Mesenchymal stem cell (in vitro differentiated cells and primary cell): ENCODE measurements around the gene GPR107.

Experiments
- DNase-seq: peaks from one replicate; pipeline ENCODE4 v3.0.0-alpha.2; 2013
- H2AFZ ChIP-seq: one replicate; pipeline ENCODE4 v1.6.1; 2013; ENCODE audit warnings: low read depth, mild to moderate bottlenecking, control low read depth, inconsistent platforms, low read length, moderate library complexity
- H2AK5ac ChIP-seq: 2 replicates; pipeline ENCODE4 v1.6.1; 2013; ENCODE audit warnings: low read length, moderate library complexity, mild to moderate bottlenecking, inconsistent platforms; ENCODE audit not compliant: severe bottlenecking
- H2BK120ac ChIP-seq: one replicate; pipeline ENCODE4 v1.6.1; 2013; ENCODE audit warnings: low read depth, mild to moderate bottlenecking, inconsistent platforms, low read length, moderate library complexity
- H2BK12ac ChIP-seq, 2 experiments: one replicate each; pipeline ENCODE4 v1.6.1; 2013; ENCODE audit warnings: inconsistent platforms in 2 of 2, low read length in 2 of 2, mild to moderate bottlenecking in 2 of 2, moderate library complexity in 2 of 2, control low read depth in 1 of 2
- H2BK15ac ChIP-seq: one replicate; pipeline ENCODE4 v1.6.1; 2013; ENCODE audit warnings: mild to moderate bottlenecking, low read depth, inconsistent platforms; ENCODE audit not compliant: poor library complexity, severe bottlenecking
- H2BK5ac ChIP-seq: 2 replicates; pipeline ENCODE4 v1.6.1; 2013; ENCODE audit warnings: low read depth, mild to moderate bottlenecking, low read length, control low read depth, inconsistent platforms; ENCODE audit not compliant: poor library complexity, severe bottlenecking
- H3K14ac ChIP-seq, 2 experiments: one replicate each; pipeline ENCODE4 v1.6.1; 2013; ENCODE audit warnings: inconsistent platforms in 2 of 2, low read length in 2 of 2, control low read depth in 1 of 2, mild to moderate bottlenecking in 1 of 2, moderate library complexity in 1 of 2
- H3K18ac ChIP-seq, 2 experiments: one replicate each; pipeline ENCODE4 v1.6.1; 2013; ENCODE audit warnings: inconsistent platforms in 2 of 2, low read length in 2 of 2, control low read depth in 1 of 2, low read depth in 1 of 2, mild to moderate bottlenecking in 1 of 2
- H3K23ac ChIP-seq, 2 experiments: one replicate each; pipeline ENCODE4 v1.6.1; 2013; ENCODE audit warnings: inconsistent platforms in 2 of 2, low read length in 2 of 2, mild to moderate bottlenecking in 2 of 2, moderate library complexity in 2 of 2, control low read depth in 1 of 2
- H3K27ac ChIP-seq: 2 replicates; pipeline ENCODE4 v1.5.1; 2013; ENCODE audit warnings: mild to moderate bottlenecking, moderate library complexity, low read length, control low read depth, inconsistent platforms; ENCODE audit not compliant: poor library complexity, severe bottlenecking
- H3K27me3 ChIP-seq, 2 experiments: 2 replicates each; pipeline versions ENCODE4 v1.6.1 to v1.7.0; 2013; ENCODE audit warnings: low read length in 2 of 2, mild to moderate bottlenecking in 2 of 2, moderate library complexity in 2 of 2, control low read depth in 1 of 2, inconsistent platforms in 1 of 2; ENCODE audit not compliant: control insufficient read depth in 1 of 2, insufficient read depth in 1 of 2
- H3K36me3 ChIP-seq, 2 experiments: 2 replicates each; pipeline versions ENCODE4 v1.6.1 to v1.7.0; 2013; ENCODE audit warnings: low read length in 2 of 2, control low read depth in 1 of 2, inconsistent platforms in 1 of 2, low read depth in 1 of 2, mild to moderate bottlenecking in 1 of 2; ENCODE audit not compliant: insufficient read depth in 2 of 2, control insufficient read depth in 1 of 2
- H3K4ac ChIP-seq, 2 experiments: one replicate each; pipeline ENCODE4 v1.6.1; 2013; ENCODE audit warnings: inconsistent platforms in 2 of 2, low read length in 2 of 2, mild to moderate bottlenecking in 2 of 2, moderate library complexity in 2 of 2, control low read depth in 1 of 2, low read depth in 1 of 2
- H3K4me1 ChIP-seq: 2 replicates; pipeline ENCODE4 v1.6.1; 2013; ENCODE audit warnings: low read depth, low read length, control low read depth; ENCODE audit not compliant: control insufficient read depth, insufficient read depth
- H3K4me2 ChIP-seq: 2 replicates; pipeline ENCODE4 v1.6.1; 2013; ENCODE audit warnings: low read length, mild to moderate bottlenecking, inconsistent platforms; ENCODE audit not compliant: poor library complexity, severe bottlenecking
- H3K4me3 ChIP-seq, 2 experiments: 2 replicates each; pipeline versions ENCODE4 v1.5.1 to v1.7.0; 2013; ENCODE audit warnings: low read length in 2 of 2, mild to moderate bottlenecking in 2 of 2, control low read depth in 1 of 2, low read depth in 1 of 2; ENCODE audit not compliant: insufficient read depth in 1 of 2
- H3K79me1 ChIP-seq: replicated peaks from 2 replicates; pipeline ENCODE4 v1.6.1; 2013; ENCODE audit warnings: mild to moderate bottlenecking, control low read depth, low read length, inconsistent platforms; ENCODE audit not compliant: poor library complexity, severe bottlenecking
- H3K9ac ChIP-seq: 2 replicates; pipeline ENCODE4 v1.7.0; 2013; ENCODE audit warnings: mild to moderate bottlenecking, low read length, moderate library complexity
- H3K9me3 ChIP-seq: 2 replicates; pipeline ENCODE4 v1.7.0; 2013; ENCODE audit warnings: mild to moderate bottlenecking, low read length; ENCODE audit not compliant: control insufficient read depth
- H4K8ac ChIP-seq: one replicate; pipeline ENCODE4 v1.6.1; 2013; ENCODE audit warnings: inconsistent platforms, mild to moderate bottlenecking, low read length, moderate library complexity
- H4K91ac ChIP-seq: one replicate; pipeline ENCODE4 v1.6.1; 2013; ENCODE audit warnings: mild to moderate bottlenecking, low read length, inconsistent platforms
- WGBS: methylation state at CpG from one replicate; pipeline ENCODE4 v1.1.7; 2013; ENCODE audit warnings: mixed read lengths; 5-methylcytosine and 5-hydroxymethylcytosine counted together

Gene GPR107

DNA sequence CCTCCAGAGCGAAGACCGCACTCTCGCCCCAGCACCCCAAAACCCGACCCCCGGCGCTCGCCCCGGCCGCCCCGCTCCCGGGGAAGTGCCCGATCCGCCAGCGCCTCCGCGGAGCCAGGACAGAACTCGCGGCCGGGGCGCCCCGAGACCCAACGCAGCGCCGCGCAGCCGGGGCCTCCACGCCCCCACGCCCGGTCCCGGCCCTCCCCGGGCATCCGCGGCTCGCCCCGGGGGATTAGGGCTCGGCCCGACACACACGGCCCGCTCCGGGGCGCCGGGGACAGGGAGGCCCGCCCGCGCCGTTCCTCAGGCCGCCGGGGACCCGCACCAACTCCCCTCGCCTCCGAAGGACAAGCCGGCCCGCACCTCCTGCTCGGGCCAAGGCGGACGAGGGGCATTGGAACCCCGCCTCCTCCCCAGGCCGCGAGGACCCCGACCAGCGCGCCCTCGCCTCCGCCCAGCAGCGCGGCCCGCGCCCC lies 11.3 kb upstream of the GPR107 start:
- 1% methylated on average over 33 of the region's 68 CpGs for WGBS
- no peak overlapping the region for H3K27ac ChIP-seq
- H4K91ac ChIP-seq, result peak overlapping the region; percentile 90
- peaks cover 0 to 4% of the 10 kb centered on the region in 2 experiments for H3K36me3 ChIP-seq
- H3K4ac ChIP-seq, result peak overlapping the region; percentile 66 to 99
- peak overlapping the region in 1 of 2 experiments; percentile 96 for H3K14ac ChIP-seq
- peaks cover 13% of the 10 kb centered on the region for H3K79me1 ChIP-seq
- H3K4me2 ChIP-seq, result peak overlapping the region; percentile 99
- peak overlapping the region; percentile 80 for H2BK120ac ChIP-seq
- H2AFZ ChIP-seq, result peak overlapping the region; percentile 94
- H3K4me1 ChIP-seq, result peaks cover 12% of the 10 kb centered on the region
- H4K8ac ChIP-seq, result peak overlapping the region; percentile 84
- H3K9ac ChIP-seq, result peak overlapping the region; percentile 93
- H2BK15ac ChIP-seq, result peak overlapping the region; percentile 63
- H2BK5ac ChIP-seq, result no peak overlapping the region
- H2BK12ac ChIP-seq, result peak overlapping the region in 1 of 2 experiments; percentile 90
- H3K27me3 ChIP-seq, result no peaks in the 10 kb centered on the region
- DNase-seq, result no peak
- H3K23ac ChIP-seq, result peak overlapping the region in 1 of 2 experiments; percentile 99
- H2AK5ac ChIP-seq, result no peak overlapping the region
- H3K18ac ChIP-seq, result peak overlapping the region; percentile 85 to 98
- H3K9me3 ChIP-seq, result no peaks in the 10 kb centered on the region
- peak overlapping the region; percentile 94 to 97 for H3K4me3 ChIP-seq

DNA sequence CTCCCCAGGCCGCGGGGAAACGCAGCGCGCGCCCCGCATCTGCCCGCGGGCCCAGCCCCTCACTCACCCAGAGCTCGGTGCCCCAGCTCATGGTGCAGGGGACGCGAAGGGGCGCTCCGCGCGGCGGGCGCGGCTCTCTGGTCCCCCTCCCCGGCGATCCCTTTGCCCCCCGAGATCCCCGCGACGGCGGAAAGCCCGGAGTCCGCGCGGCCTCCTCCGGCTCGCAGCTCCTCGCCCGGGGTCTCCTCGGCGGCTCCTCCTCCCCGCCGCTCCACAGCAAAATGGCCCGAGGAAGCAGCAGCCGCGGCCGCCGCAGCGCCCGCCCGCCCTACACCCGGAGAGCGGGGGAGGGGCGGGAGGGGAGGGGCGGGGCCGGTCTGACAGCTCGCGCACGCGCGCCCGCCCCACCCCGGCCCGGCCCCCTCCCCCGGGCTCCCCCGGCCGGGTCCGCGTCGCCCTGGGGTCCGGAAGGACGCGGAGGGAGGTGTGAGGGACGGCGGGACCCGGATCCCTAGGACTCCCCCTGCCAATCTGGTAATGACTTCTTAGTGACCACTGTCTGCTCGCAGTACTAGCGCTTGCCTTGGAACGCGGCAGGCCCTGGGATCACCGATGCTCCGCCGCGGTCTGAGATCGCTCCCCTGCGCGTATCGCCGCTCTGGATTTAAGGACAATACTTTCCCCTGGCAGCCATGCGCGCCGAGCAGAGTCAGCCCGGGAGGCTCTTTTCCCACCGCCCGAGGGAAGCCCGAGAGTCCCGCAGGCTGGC lies 10.6 kb upstream of the GPR107 start, which contains the start of gene FNBP1:
TSS of gene FNBP1 (minus strand) at position 305 of the 769 bp plus-strand sequence. CDS start at position 91, 214 bp downstream.
- Histone ChIP-seq H2BK5ac (no peak within 1 kb of the TSS), H3K18ac (peak within 1 kb of the TSS; percentile 95 to 98), H3K36me3 (peaks cover 0 to 4% of the 10 kb centered on the region in 2 experiments), H3K4me1 (peaks cover 12% of the 10 kb centered on the region), H3K4me3 (peak within 1 kb of the TSS; percentile 94 to 97), H3K9ac (peak within 1 kb of the TSS; percentile 93), H2BK12ac (peak within 1 kb of the TSS; percentile 28 to 90), H2BK15ac (peak within 1 kb of the TSS; percentile 80), H3K23ac (peak within 1 kb of the TSS in 1 of 2 experiments; percentile 99), H3K14ac (peak within 1 kb of the TSS; percentile 57 to 96), H3K79me1 (peaks cover 13% of the 10 kb centered on the region), H3K9me3 (no peaks in the 10 kb centered on the region), H2AFZ (peak within 1 kb of the TSS; percentile 94), H2BK120ac (peak within 1 kb of the TSS; percentile 95), H4K91ac (peak within 1 kb of the TSS; percentile 90), H3K27ac (peak within 1 kb of the TSS; percentile 40), H3K27me3 (no peaks in the 10 kb centered on the region), H4K8ac (peak within 1 kb of the TSS; percentile 94), H3K4me2 (peak within 1 kb of the TSS; percentile 99), H2AK5ac (no peak within 1 kb of the TSS), H3K4ac (peak within 1 kb of the TSS; percentile 95 to 99)
- peak; percentile 84 for DNase-seq
- WGBS, result under 1% methylated on average over 39 of the region's 92 CpGs

DNA sequence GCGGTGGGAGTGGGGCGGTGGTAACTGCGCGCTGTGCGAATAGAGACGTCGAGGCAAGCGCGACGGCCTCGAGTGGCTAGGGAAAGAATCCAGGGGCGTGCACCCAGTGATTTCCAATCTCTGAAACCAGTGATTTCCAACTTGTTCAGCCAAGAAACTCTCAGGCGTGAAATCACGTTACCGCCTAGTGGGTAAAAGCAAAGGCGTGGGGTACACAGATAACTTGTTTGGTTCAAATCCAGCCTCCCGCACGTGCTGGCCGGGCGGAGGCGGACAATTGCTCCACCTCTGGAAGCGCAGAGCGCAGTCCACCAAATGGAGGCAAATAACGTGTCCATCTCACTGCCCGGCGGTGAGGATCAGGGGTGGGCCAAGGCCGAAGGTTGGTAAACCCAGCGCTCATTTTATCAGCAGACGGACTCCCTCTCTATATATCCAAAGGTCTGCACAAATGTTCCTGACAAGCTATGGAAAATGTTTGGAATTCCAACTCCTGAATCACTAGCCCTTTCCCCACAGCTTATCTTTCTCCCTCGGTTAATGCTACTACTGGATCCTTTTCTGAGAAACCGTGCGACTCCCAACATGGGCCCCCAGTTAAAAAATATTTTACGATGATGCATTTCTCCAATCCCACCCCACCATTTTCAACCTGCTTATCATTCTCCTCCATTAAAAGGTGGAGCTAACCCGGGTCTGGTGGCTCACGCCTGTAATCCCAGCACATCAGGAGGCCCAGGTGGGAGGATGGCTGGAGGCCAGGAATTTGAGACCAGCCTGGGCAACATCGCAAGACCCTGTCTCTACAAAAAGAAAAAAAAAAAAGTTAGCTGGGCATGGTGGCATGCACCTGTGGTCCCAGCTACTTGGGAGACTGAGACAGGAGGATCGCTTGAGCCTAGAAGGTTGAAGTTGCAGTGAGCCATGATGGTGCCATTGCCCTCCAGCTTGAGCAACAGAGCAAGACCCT lies 9.8 kb upstream of the GPR107 start:
- 40% methylated on average over 36 of the region's 37 CpGs for WGBS
- peak overlapping the region; percentile 40 for H3K27ac ChIP-seq

More for the DNA sequence above, 9.8 kb upstream of the GPR107 start:
- Histone ChIP-seq H2AK5ac (no peak overlapping the region), H2BK12ac (peak overlapping the region; percentile 7 to 28), H3K23ac (no peak overlapping the region), H3K14ac (peak overlapping the region in 1 of 2 experiments; percentile 57), H3K4me1 (peaks cover 12% of the 10 kb centered on the region), H2BK5ac (no peak overlapping the region), H3K9me3 (no peaks in the 10 kb centered on the region), H3K27me3 (no peaks in the 10 kb centered on the region), H4K8ac (peak overlapping the region; percentile 94), H3K36me3 (peaks cover 0 to 4% of the 10 kb centered on the region in 2 experiments), H3K4ac (peak overlapping the region; percentile 34 to 95), H3K18ac (peak overlapping the region; percentile 88 to 95), H2AFZ (peak overlapping the region; percentile 6), H4K91ac (peak overlapping the region; percentile 57), H3K4me2 (peak overlapping the region; percentile 88), H2BK15ac (peak overlapping the region; percentile 60), H2BK120ac (peak overlapping the region; percentile 95), H3K79me1 (peaks cover 11% of the 10 kb centered on the region), H3K9ac (peak overlapping the region; percentile 88), H3K4me3 (peak overlapping the region; percentile 67 to 85)
- DNase-seq, result peak; percentile 70
